ENCODE results near the gene PRDM15.

GRCh38 chr21:41806773-41807172 lies 72.4 kb downstream of the PRDM15 start:
- no peak for TF ChIP-seq CTCF (conservative IDR thresholded peaks at IDR 0.05; ENCODE audit: low read length)
- TF ChIP-seq EZH2phosphoT487 (IDR thresholded peaks at IDR 0.05; ENCODE audit: borderline replicate concordance): no peak
